Brain microvascular endothelial cell (primary cell): ENCODE data around the gene SH3PXD2B.

ENCODE experiments used
- DNase-seq: peaks from one replicate; pipeline ENCODE4 v3.0.0-alpha.2; 2020
- H3K27ac ChIP-seq: fragments of 250-450 bp; sonication (Bioruptor Pico); 2 replicates; pipeline ENCODE4 v1.5.1; 2020; ENCODE audit warnings: mild to moderate bottlenecking, moderate library complexity
- H3K27me3 ChIP-seq: fragments of 250-450 bp; sonication (Bioruptor Pico); replicated peaks from 2 replicates; pipeline ENCODE4 v1.5.1; 2020; ENCODE audit warnings: mild to moderate bottlenecking
- H3K36me3 ChIP-seq: fragments of 250-450 bp; sonication (Bioruptor Pico); replicated peaks from 2 replicates; pipeline ENCODE4 v1.5.1; 2020; ENCODE audit warnings: mild to moderate bottlenecking
- H3K4me3 ChIP-seq: 2 replicates; pipeline ENCODE4 v1.5.1; 2011; ENCODE audit warnings: low read depth, mild to moderate bottlenecking, control low read depth, low read length, moderate library complexity
- CTCF ChIP-seq: IDR thresholded peaks from 2 replicates; pipeline ENCODE4 v1.5.1; 2011; ENCODE audit warnings: low read depth, mild to moderate bottlenecking, moderate library complexity, low read length, control low read depth, inconsistent platforms; ENCODE audit errors: missing control alignments
- in situ Hi-C: cut with HindIII; loops from 2 replicates; pipeline ENCODE4 v1.10.0; 2017; ENCODE audit warnings: low sequenced_read_pairs, low pct_ligation_motif_present

The SH3PXD2B gene

GRCh38 chr5:172313915-172314314, 140.4 kb downstream of the SH3PXD2B start:
- in situ Hi-C loops = no loop called here
- no peak for TF ChIP-seq CTCF
- no peaks in the 10 kb centered on the region for H3K36me3 ChIP-seq
- H3K27ac ChIP-seq = no peak overlapping the region
- no peak for DNase-seq
- H3K27me3 ChIP-seq = no peaks in the 10 kb centered on the region
- H3K4me3 ChIP-seq = no peak overlapping the region

DNA sequence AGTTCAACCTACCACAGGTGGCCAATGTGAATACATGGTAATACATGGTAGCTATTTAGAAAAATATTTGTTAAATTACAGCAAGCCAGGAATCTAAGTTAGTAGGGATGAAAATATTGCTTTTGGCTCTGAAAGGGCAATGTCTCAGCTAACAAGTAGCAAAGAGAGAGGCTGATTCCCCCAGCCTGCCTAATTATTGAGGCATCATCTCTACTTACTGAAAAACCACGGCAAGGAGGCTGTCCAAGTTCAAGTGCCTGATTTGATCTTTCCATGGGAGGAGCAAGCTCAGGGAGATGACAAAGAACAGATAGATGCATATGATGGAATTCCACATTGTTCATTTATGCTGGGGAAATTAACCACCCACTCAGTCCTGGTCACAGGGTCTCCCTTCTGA, 142.0 kb downstream of the SH3PXD2B start:
- H3K36me3 ChIP-seq = no peaks in the 10 kb centered on the region
- in situ Hi-C loops = no loop called here
- no peak overlapping the region for H3K27ac ChIP-seq
- no peak for TF ChIP-seq CTCF
- H3K27me3 ChIP-seq = no peaks in the 10 kb centered on the region
- H3K4me3 ChIP-seq = no peak overlapping the region
- DNase-seq = no peak

DNA sequence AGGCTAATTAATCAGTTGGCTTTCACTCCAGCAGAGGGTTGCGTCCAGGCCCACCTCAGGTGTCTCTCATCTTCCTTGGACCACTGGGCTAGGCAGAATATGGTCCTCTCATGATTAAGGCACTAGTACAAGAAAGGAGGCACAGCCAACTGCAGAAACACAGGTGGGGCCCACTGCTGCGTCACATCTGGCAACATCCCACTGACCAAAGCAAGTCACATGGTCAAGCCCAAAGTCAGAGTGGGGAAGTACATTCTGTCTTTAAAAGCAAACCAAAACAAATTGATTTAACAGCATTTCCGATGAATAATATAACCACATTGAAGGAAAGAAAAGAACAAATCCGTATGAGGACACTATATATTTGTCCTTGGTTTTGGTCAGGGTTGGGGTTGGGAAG, 142.7 kb downstream of the SH3PXD2B start:
- no peak for DNase-seq

DNA sequence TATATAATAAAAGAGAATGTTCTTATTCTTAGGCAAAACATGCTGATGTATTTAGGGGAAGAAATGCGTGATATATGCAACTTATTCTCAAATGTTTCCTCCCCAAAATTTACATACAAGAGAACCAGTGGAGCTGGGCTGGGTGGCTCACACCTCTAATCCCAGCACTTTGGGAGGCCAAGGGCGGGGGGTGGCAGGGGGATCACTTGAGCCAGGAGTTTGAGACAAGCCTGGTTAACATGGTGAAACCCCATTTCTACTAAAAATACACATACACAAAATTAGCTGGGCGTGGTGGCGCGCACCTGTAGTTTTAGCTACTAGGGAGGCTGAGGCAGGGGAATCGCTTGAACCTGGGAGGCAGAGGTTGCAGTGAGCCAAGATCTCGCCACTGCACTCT, 143.3 kb downstream of the SH3PXD2B start:
- in situ Hi-C loops = no loop called here
- H3K27ac ChIP-seq = no peak overlapping the region
- no peak for DNase-seq
- no peaks in the 10 kb centered on the region for H3K27me3 ChIP-seq
- H3K4me3 ChIP-seq = no peak overlapping the region
- no peak for TF ChIP-seq CTCF
- no peaks in the 10 kb centered on the region for H3K36me3 ChIP-seq

More for the DNA sequence above, 142.7 kb downstream of the SH3PXD2B start:
- in situ Hi-C loops = no loop called here
- Histone ChIP-seq H3K36me3 (no peaks in the 10 kb centered on the region), H3K27ac (no peak overlapping the region), H3K4me3 (no peak overlapping the region), H3K27me3 (no peaks in the 10 kb centered on the region)
- TF ChIP-seq CTCF = no peak

GRCh38 chr5:172305380-172305779, 148.9 kb downstream of the SH3PXD2B start:
- no peak for DNase-seq
- no peak for TF ChIP-seq CTCF
- Histone ChIP-seq H3K27ac (no peak overlapping the region), H3K27me3 (no peaks in the 10 kb centered on the region), H3K4me3 (no peak overlapping the region), H3K36me3 (no peaks in the 10 kb centered on the region)
- in situ Hi-C loops = no loop called here

DNA sequence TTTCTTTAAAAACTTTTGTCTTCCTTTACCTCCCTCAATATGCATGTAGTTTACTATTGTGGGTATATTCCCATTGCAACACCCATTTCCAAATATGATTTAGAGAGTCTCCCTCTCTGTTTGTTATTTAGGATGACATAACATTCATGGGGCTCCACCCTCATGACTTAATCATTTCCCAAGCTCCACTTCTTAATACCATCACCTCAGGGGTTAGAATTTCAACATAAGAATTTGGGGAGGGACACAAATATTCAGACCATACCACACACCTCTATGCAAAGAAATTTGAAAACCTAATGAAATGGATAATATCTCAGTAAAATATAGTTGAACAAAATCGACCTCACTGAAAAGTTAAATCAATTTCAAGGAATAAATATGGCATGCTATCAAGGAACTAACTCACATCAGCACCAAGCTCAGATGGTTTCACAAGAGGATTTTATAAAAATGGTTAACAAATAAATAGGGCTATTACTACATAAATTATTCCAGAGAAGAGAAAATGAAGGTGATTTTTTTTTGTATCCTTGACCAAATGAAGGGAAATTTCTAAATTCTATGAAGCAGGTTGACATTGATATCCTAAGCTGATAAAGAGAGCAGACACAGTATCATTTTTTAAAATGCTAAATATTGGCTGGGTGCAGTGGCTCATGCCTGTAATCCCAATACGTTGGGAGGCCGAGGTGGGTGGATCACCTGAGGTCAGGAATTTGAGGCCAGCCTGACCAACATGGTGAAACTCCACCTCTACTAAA, 150.6 kb downstream of the SH3PXD2B start:
- no peak for TF ChIP-seq CTCF
- in situ Hi-C loops = no loop called here
- no peak overlapping the region for H3K27ac ChIP-seq
- DNase-seq = no peak
- H3K27me3 ChIP-seq = no peaks in the 10 kb centered on the region
- no peaks in the 10 kb centered on the region for H3K36me3 ChIP-seq
- H3K4me3 ChIP-seq = no peak overlapping the region
